PFSK-1 (cell line): ENCODE measurements around the gene FHL3.

Source experiments
- POLR2AphosphoS5 ChIP-seq: IDR thresholded peaks from 2 replicates; pipeline ENCODE4 v1.6.1; 2012; ENCODE audit warnings: low read depth, mild to moderate bottlenecking, control low read depth, low read length, moderate library complexity
- SIN3A ChIP-seq: IDR thresholded peaks from 2 replicates; pipeline ENCODE4 v1.6.1; 2012; ENCODE audit warnings: mild to moderate bottlenecking, low read length, moderate library complexity, borderline replicate concordance; ENCODE audit not compliant: insufficient read depth
- TAF1 ChIP-seq: IDR thresholded peaks from 2 replicates; pipeline ENCODE4 v1.6.1; 2012; ENCODE audit warnings: low read length, control low read depth, borderline replicate concordance; ENCODE audit not compliant: insufficient read depth
- TF ChIP-seq, protein P1 (sequence below), 2 experiments: IDR thresholded peaks; 2 replicates each; pipeline versions ENCODE4 v1.6.1 to v1.8.0; 2011 to 2012; ENCODE audit warnings: low read depth in 2 of 2, low read length in 2 of 2, control low read depth in 1 of 2, inconsistent platforms in 1 of 2, mild to moderate bottlenecking in 1 of 2, moderate library complexity in 1 of 2; ENCODE audit not compliant: insufficient read depth in 1 of 2

GRCh38 chr1:37958690-37959089, 46.6 kb downstream of the FHL3 start:
- TF ChIP-seq SIN3A, result no peak
- TF ChIP-seq POLR2AphosphoS5, result no peak
- no peak for TF ChIP-seq TAF1
- TF ChIP-seq, protein P1, sequence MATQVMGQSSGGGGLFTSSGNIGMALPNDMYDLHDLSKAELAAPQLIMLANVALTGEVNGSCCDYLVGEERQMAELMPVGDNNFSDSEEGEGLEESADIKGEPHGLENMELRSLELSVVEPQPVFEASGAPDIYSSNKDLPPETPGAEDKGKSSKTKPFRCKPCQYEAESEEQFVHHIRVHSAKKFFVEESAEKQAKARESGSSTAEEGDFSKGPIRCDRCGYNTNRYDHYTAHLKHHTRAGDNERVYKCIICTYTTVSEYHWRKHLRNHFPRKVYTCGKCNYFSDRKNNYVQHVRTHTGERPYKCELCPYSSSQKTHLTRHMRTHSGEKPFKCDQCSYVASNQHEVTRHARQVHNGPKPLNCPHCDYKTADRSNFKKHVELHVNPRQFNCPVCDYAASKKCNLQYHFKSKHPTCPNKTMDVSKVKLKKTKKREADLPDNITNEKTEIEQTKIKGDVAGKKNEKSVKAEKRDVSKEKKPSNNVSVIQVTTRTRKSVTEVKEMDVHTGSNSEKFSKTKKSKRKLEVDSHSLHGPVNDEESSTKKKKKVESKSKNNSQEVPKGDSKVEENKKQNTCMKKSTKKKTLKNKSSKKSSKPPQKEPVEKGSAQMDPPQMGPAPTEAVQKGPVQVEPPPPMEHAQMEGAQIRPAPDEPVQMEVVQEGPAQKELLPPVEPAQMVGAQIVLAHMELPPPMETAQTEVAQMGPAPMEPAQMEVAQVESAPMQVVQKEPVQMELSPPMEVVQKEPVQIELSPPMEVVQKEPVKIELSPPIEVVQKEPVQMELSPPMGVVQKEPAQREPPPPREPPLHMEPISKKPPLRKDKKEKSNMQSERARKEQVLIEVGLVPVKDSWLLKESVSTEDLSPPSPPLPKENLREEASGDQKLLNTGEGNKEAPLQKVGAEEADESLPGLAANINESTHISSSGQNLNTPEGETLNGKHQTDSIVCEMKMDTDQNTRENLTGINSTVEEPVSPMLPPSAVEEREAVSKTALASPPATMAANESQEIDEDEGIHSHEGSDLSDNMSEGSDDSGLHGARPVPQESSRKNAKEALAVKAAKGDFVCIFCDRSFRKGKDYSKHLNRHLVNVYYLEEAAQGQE (IDR thresholded peaks at IDR 0.05; ENCODE audit: insufficient read depth in 1 of 2, low read depth in 2 of 2, low read length in 2 of 2), result no peak
